ENCODE data around the gene SLC35B2. TPM values are rescaled to one million over a fixed set of nuclear protein-coding genes. Genes with fewer than 3 reads are reported as not detected.

The SLC35B2 gene
- polyA plus RNA-seq, 1 experiment = 145 TPM

GRCh38 chr6:44264154-44265006 is 7.1 kb upstream of the SLC35B2 start:
- no peak for TF ChIP-seq CTCF (IDR thresholded peaks at IDR 0.05; ENCODE audit: insufficient read depth, low read depth, low read length)
- ChIA-PET POLR2A (interaction anchor here (0.5 kb wide), 1 partner anchor 43 kb away, joined by 6 read pairs; no protein-coding TSS in a partner anchor), CTCF (interaction anchor here (0.5 to 8.7 kb wide), 7 partner anchors 10 to 92 kb away, joined by 3 to 138 read pairs (median 3); no protein-coding TSS in a partner anchor)
- no peak for DNase-seq (ENCODE audit: low read depth)
- peaks cover 4% of the 10 kb centered on the region for H3K36me3 ChIP-seq (ENCODE audit: control insufficient read depth, insufficient read depth, low read length)
- peaks cover 11% of the 10 kb centered on the region for H3K27me3 ChIP-seq (ENCODE audit: control insufficient read depth, insufficient read depth, low read length)
- H3K4me3 ChIP-seq (ENCODE audit: low read depth, low read length) = peak overlapping the region; percentile 74

- DNase-seq (ENCODE audit: low read depth) = no peak
- ChIA-PET POLR2A (no interaction called here), CTCF (interaction anchor here (0.5 to 1.6 kb wide), 4 partner anchors 9 to 91 kb away, joined by 3 to 7 read pairs (median 6); no protein-coding TSS in a partner anchor)
- H3K27me3 ChIP-seq (ENCODE audit: control insufficient read depth, insufficient read depth, low read length) = peaks cover 4% of the 10 kb centered on the region
- peak overlapping the region; percentile 74 for H3K4me3 ChIP-seq (ENCODE audit: low read depth, low read length)
- no peak for TF ChIP-seq CTCF (IDR thresholded peaks at IDR 0.05; ENCODE audit: insufficient read depth, low read depth, low read length)
- peaks cover 6% of the 10 kb centered on the region for H3K36me3 ChIP-seq (ENCODE audit: control insufficient read depth, insufficient read depth, low read length)
Observed at GRCh38 chr6:44263354-44264100, 6.2 kb upstream of the SLC35B2 start.

GRCh38 chr6:44262467-44263353 is 5.4 kb upstream of the SLC35B2 start:
- H3K27me3 ChIP-seq (ENCODE audit: control insufficient read depth, insufficient read depth, low read length) = no peaks in the 10 kb centered on the region; the same call in 1 of the 2 replicates
- peaks cover 8% of the 10 kb centered on the region for H3K36me3 ChIP-seq (ENCODE audit: control insufficient read depth, insufficient read depth, low read length)
- POLR2A ChIA-PET = no interaction called here
- no peak for DNase-seq (ENCODE audit: low read depth)
- TF ChIP-seq CTCF (IDR thresholded peaks at IDR 0.05; ENCODE audit: insufficient read depth, low read depth, low read length) = no peak
- peak overlapping the region; percentile 74; the same call in 1 of the 2 replicates for H3K4me3 ChIP-seq (ENCODE audit: low read depth, low read length)
- CTCF ChIA-PET = interaction anchor here (1.1 to 1.4 kb wide), 3 partner anchors 26 to 76 kb away, joined by 4 to 6 read pairs (median 6); no protein-coding TSS in a partner anchor

- peaks cover 8% of the 10 kb centered on the region for H3K36me3 ChIP-seq (ENCODE audit: control insufficient read depth, insufficient read depth, low read length)
- DNase-seq (ENCODE audit: low read depth) = no peak
- no peak for TF ChIP-seq CTCF (IDR thresholded peaks at IDR 0.05; ENCODE audit: insufficient read depth, low read depth, low read length)
- no peaks in the 10 kb centered on the region; the same call in 1 of the 2 replicates for H3K27me3 ChIP-seq (ENCODE audit: control insufficient read depth, insufficient read depth, low read length)
- H3K4me3 ChIP-seq (ENCODE audit: low read depth, low read length) = no peak overlapping the region
- POLR2A ChIA-PET = no interaction called here
- CTCF ChIA-PET = interaction anchor here (1.1 to 1.4 kb wide), 2 partner anchors 43 to 77 kb away, joined by 4 to 6 read pairs; no protein-coding TSS in a partner anchor
Observed at GRCh38 chr6:44261581-44261980, 4.3 kb upstream of the SLC35B2 start.
